DMS53 (cell line): ENCODE data around the gene MORF4L1.
"Not testable (repeated sequence)": the region's sequence is repeated elsewhere in the genome, so short reads cannot be mapped to it uniquely, and the experiment has no call there.

Experiments used
- DNase-seq: peaks from one replicate; lab custom pipeline; 2025; lab: John Stamatoyannopoulos, UW

The MORF4L1 gene

GRCh38 chr15:78859971-78860719 lies 12.5 kb upstream of the MORF4L1 start:
- DNase-seq = peak; percentile 82

DNA sequence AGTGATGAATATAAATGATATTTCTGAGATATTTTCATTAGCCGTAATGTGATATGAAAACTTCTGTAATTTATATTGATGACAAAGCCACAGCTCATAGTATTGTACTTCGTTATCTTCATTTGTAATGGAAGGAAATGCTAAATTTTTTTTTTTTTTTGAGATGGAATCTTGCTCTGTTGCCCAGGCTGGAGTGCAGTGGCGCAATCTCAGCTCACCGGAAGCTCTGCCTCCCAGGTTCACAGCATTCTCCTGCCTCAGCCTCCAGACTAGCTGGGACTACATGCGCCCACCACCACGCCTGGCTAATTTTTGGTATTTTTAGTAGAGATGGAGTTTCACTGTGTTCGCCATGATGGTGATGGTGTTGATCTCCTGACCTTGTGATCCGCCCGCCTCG lies 7.1 kb upstream of the MORF4L1 start:
- DNase-seq = not testable (repeated sequence)

DNA sequence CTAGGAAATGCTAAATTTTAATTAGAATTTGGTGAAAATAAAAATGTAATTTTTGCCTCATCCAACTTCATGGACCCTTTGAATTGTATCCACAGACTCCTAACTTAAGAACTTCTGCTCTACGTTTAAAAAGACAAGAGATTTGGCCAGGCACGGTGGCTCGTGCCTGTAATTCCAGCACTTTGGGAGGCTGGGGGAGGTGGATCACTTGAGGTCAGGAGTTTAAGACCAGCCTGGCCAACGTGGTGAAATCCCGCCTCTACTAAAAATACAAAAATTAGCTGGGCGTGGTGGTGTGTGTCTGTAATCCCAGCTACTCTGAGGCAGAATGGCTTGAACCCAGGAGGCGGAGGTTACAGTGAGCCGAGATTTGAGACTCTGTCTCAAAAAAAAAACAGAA lies 6.7 kb upstream of the MORF4L1 start:
- not testable (repeated sequence) for DNase-seq

DNA sequence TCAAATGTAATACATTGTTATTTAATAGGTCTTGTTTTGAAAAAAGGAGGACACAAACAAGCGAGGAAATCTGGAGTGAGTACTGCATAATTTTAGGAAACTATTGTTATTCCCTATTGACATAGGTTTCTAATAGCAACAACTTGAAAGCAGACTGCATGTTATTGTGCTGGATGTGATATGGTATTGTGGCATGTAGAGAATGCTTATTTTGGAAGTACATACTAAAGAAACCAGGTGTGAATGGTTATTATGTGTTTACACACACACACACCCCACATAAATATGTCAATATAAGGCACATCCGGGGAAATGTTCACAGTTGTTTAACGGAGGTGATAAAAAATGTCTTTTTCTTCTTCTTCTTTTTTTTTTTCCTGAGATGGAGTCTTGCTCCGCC lies 5.9 kb upstream of the MORF4L1 start:
- DNase-seq = no peak

DNA sequence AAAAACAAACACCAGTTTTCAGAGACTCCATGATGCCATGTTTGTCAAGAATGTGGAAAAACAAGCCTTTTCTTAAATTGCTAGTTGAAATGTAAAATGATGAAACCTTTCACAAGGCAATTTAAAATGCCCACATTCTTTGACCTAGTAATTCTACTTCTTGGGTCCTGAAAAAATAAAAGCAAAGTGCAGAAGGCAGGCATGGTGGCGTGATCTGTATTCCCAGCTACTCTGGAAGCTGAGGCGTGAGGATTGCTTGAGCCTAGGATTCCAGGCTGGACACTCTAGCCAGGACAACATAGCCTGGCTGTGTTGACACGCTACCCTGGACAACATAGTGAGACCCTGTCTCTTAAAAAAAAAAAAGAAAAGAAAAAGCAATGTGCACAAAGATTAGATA lies 4.3 kb upstream of the MORF4L1 start:
- DNase-seq = no peak

GRCh38 chr15:78871483-78872127 lies 1.1 kb upstream of the MORF4L1 start:
- peak; percentile 7 for DNase-seq

DNA sequence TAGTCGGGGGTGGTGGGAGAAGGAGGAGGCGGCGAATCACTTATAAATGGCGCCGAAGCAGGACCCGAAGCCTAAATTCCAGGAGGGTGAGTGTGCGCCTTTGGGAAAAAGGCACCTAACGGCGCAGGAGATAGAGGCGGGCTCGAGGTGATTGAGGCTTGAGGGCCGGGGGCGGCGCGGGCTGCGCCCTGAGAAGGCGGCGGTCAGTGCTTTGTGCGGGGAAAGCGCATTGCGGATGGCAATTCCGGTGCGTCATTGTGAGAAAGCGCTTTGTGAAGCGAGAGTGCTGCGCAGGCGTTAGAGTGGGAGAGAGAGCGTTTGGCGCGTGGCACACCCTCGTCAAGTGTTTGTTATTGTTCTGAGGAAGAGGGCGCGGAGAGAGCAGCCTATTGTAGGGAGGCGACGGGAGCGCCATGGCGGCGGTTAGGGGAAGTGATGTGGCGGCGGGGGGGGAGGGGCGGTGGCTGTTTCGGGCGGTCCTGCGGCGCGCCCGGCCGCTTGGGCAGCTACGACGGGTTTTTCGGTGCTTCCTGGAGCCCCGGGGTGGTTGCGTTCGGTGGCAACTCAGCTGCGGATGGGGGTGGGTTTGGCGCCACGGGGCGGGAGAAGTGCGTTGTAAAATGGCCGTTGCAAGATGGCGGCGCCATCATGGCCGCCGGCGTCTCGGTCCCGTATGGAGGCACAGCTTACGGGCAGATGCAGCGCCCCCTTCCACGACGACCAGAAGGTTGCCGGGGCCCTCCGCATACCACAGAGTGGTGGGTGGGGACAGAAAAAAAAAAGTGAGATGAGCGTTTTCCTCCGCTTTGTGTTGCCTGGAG lies 492 bp downstream of the MORF4L1 start:
- peak; percentile 90 for DNase-seq

GRCh38 chr15:78873793-78874765 lies 1.4 kb downstream of the MORF4L1 start:
- DNase-seq = peak; percentile 44

GRCh38 chr15:78875107-78875914 lies 2.6 kb downstream of the MORF4L1 start:
- no peak for DNase-seq

- not testable (repeated sequence) for DNase-seq
Measured at GRCh38 chr15:78876954-78877353, 4.3 kb downstream of the MORF4L1 start.

DNA sequence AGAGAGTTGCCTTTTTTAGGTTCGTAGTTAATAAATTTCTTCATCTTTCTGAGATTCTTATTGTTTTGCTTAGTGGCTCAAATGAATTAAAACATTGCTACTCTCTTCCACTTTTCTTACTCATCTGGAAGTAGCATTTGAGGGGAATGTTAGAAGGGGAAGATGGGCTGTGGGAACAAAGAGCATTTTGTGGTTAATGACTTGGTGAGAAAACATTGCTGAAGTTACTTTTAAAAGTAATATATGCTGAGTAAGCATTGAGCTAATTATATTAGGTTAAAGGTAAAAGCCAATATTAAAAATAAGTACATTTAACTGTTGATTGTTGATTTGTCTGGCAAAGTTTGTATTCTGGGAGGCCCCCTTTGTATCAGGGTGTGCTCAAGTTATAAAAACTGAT lies 5.7 kb downstream of the MORF4L1 start:
- no peak for DNase-seq

DNA sequence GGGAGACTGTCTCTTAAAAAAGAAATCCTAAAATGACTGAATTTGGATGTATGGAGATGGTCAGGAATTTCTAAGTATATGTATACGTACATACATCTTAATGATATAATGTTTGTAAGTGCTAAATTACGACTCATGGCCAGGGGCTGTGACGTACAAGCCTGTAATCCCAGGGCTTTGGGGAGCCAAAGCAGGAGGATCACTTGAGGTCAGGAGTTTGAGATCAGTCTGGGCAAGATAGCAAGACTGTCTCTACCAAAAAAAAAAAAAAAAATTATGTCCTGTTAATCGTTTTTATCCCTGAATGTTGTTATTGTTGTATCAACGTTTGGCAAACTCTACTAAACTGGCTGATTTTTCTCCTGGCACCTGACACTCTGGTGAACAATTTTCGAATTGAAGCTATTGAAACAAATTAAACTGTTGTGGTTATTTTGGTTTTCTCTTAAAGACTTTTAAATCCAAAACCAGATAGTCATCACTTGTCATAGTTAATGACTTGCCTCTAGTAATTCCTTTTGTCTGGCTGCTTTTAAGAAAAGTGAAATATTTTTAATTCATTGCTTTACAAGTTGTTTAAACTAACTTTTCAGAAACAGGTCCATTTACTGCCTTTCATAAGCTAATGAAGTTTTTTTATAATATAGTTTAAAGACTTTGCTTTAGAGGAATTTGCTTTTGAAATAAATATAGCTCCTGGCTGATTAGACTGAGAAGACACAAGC lies 7.0 kb downstream of the MORF4L1 start:
- no peak for DNase-seq

GRCh38 chr15:78880242-78880533 lies 7.5 kb downstream of the MORF4L1 start:
- DNase-seq = no peak

DNA sequence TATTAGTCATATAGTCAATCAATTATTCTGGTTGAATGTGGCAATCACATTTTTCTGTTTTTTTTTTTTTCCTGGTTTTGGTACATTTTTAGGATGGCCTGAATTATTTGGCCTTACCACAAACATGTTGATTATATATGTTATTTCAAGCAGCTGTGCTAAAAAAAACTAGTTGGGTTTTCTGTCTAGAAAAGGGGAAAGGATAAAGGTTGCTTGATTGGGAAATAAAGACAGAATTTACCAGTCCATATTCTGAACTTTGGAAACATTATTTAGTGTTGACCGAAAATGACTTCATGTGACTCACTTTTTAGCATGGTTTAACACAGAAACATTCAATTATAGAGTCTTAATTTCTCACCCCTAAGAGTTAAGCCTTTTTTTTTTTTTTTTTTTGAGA lies 8.1 kb downstream of the MORF4L1 start:
- DNase-seq = no peak

DNA sequence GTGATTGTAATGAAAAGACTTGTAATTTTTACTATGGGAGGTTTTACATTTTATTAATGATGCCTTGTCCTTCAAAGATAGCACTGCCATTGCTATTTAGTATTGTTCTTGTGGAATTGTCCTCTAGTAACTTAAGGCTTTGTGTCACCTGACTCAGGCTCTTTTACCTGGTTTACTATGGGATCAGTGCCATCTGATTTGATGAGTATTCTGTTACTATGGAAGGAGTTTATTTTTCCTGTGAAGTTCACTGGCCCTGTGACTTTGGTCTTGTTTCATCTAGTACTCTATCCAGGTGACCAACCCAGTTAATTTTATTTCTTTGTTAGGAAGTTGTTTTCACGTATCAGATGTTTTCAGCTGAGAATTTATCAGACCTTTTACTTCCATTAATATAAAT lies 9.0 kb downstream of the MORF4L1 start:
- no peak for DNase-seq

DNA sequence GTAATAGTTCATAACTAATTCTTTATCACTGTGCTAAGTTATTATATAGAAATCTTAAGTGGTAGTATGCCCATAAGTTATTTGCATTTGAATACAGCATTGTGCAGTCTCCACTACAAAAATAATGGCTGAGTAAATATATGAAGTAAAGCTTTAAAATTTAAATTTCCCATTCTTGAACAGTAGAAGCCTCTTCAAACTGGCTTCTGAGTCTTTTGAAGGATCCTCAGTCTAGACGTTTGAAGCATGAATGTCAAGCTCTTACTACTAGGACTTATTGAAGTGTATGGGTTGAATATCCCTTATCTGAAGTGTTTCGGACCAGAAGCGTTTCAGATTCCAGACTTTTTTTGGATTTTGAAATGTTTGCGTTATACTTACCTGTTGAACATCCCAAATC lies 16.3 kb downstream of the MORF4L1 start:
- DNase-seq = no peak

GRCh38 chr15:78893538-78893937 lies 20.8 kb downstream of the MORF4L1 start:
- no peak for DNase-seq

DNA sequence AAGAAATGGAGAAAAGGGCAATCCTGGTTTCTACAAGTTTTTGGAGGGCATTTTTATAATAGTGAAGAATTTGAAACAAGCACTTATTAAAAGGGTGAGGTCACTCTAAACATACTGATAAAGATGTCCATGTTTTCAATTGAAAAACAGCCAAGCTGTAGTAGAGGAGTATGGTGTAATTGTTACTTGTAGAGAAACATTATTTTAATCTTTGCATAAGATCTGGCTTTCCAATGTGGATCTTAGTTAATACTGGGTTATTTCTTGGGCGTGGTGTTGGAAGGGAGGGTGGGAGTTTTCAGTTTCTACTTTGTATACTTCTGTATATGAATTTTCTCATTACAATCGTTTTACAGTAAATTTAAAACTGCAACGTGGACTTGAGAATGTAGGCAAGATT lies 22.8 kb downstream of the MORF4L1 start:
- no peak for DNase-seq

DNA sequence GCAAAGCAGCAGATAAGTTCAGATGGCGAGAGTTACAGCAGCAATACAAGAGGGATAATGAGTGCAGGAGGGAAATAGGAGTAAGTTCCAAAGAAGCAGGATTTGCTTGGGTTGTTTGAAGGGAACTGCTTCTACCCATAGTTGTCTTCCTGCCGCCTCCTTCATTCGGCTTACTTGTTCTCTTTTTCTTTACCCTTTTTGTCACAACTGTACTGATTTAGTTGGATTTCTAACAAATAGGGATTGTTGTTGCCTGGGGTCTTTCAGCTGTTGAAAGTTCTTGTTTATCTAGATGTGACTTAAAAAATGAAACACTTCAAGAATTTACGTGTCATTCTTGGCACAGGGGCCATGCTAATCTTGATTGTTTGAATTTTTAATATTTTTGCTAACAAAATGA lies 25.9 kb downstream of the MORF4L1 start:
- no peak for DNase-seq

DNA sequence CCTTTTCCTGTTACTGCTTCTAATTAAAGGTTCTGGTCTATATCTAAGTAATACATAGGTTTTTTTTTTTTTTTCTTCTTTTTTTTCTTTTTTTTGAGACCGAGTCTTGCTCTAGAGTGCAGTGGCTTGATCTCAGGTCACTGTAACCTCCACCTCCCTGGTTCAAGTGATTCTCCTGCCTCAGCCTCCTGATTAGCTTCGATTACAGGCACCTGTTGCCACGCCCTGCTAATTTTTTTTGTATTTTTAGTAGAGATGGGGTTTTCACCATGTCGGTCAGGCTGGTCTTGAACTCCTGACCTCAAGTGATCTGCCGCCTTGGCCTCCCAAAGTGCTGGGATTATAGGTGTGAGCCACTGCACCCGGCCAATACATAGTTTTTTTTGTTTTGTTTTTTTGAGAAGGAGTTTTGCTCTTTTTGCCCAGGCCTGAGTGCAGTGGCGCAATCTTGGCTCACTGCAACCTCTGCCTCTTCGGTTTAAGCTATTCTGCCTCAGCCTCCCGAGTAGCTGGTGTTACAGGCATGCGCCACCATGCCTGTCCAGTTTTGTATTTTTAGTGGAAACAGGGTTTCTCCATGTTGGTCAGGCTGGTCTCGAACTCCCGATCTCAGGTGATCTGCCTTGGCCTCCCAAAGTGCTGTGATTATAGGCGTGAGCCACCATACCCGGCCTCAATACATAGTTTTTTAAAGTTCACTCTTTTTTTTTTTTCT lies 28.3 kb downstream of the MORF4L1 start:
- DNase-seq = not testable (repeated sequence)
